Smooth muscle cell of the pulmonary artery (primary cell): ENCODE results near the gene GLIPR1L1. TPM values are rescaled to one million over a fixed set of nuclear protein-coding genes. Genes with fewer than 3 reads are reported as not detected.

Experiments used
- total RNA-seq: library from RNA; depleted of rRNA; stranded (reverse); fragments of >200 nt; gene quantifications from 2 replicates; pipeline ENCODE4 v1.2.3, GENCODE V29; 2014

GLIPR1L1 gene, protein sequence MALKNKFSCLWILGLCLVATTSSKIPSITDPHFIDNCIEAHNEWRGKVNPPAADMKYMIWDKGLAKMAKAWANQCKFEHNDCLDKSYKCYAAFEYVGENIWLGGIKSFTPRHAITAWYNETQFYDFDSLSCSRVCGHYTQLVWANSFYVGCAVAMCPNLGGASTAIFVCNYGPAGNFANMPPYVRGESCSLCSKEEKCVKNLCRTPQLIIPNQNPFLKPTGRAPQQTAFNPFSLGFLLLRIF
- not detected in 2 replicates for total RNA-seq

DNA sequence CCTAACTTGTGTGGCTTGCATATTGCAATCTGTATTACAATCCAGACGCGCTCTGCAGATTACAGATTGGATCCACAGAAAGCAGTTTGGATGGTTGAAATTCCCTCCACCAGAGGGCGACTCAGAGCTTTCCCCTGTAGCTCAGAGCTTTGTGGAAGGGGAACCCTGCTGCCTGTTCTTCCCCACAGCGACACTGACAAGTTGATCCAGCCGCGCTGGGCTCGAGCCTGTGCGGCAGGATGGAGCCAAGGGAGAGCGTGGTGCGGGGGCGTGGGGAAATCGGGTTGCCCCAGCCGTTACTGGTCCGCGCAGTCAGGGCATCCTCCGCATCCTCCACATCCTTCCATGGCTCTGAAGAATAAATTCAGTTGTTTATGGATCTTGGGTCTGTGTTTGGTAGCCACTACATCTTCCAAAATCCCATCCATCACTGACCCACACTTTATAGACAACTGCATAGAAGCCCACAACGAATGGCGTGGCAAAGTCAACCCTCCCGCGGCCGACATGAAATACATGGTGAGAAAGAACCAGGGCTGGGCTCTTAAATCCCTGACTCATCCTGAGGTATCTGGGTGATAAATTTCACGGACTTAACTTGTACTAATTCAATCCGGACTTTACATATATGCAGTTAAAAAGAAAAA, at the start of gene GLIPR1L1:
GLIPR1L1 (plus strand) TSS at position 287 of the 647 bp plus-strand sequence; CDS start at position 346, 59 bp downstream.

DNA sequence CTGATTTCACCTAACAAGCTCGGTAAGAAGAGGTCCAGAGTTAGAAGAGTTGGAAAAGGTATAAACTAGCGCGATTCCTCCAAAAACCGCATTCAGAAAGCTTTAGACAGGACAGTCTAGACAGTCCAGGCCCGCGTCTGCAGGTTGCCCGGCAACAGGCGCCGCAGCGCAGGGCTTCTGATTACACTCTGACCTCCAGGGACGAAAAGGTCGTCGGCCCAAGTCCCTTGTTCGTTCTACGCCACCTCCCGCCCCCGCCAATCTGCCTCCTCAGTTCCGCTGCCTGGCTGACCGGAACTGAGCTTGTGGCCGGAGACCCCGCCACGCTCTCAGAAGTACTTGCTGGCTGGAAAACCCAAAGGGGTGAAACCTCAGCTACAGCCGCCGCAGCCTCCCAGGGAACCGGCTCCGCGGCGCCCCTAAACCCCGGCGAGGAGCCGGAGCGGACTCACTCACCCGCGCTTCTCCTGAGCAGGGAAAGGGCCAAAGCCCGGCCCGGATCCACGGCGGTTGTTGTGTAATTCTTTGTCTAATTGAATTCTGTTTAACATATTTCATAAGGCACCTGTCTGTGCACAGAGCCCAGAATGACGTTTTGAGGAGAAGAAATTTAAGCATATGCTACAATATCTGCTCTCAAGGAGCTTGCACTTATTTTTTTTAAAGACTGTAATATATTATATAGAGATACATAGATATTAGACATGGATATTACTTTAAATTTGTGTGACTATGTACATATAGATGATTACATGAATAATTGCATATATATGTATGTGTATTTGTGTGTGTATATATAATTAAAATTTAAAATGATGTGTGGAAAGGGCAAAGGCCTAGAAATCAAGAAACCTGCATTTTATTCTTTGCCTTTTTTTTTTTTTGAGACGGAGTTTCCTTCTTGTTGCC, 4.3 kb upstream of the GLIPR1L1 start, which contains the start of gene CAPS2:
CAPS2 (minus strand) TSS at position 407 of the 909 bp plus-strand sequence. CDS start 3,826 bp downstream, outside the sequence.

DNA sequence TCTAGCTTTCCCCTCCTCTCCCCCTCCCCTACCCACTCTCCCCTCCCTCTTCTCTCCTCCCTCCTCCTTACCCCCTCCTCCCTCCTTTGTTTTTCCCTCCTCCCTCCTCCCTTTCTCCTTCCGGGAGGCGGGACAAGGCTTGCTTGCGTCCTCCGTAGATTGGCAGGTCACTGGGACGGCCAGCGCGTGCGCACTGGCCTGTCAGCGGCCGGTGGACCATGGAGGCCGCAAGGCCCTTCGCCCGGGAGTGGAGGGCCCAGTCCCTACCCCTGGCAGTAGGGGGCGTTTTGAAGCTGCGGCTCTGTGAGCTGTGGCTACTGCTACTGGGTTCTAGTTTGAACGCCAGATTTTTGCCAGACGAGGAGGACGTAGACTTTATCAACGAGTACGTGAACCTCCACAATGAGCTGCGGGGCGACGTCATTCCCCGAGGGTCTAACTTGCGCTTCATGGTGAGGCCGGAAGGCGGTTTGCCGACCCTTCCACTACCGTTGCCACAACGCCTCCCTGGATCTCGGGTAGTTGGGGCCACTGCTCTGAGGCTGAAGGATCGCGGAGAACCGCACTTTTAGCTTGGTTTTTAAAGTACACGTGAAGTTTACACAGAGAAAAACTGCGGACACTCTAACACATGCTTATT, 56.5 kb downstream of the GLIPR1L1 start, which contains the start of gene GLIPR1L2:
GLIPR1L2 (plus strand) TSS at position 191 of the 640 bp plus-strand sequence; CDS start at position 219, 28 bp downstream.

Other genes with a start within 250 kb of the GLIPR1L1 start
- not detected in 2 replicates for gene KCNC2, start 124.8 kb upstream of the GLIPR1L1 start, total RNA-seq
- gene CAPS2, start 4.3 kb upstream of the GLIPR1L1 start, total RNA-seq = 7.4 and 10.4 TPM in 2 replicates
- 0.46 and 1.7 TPM in 2 replicates for gene GLIPR1L2, start 56.4 kb downstream of the GLIPR1L1 start, total RNA-seq
- 185 and 193 TPM in 2 replicates for gene GLIPR1, start 146.1 kb downstream of the GLIPR1L1 start, total RNA-seq
- gene KRR1, start 176.9 kb downstream of the GLIPR1L1 start, total RNA-seq = 33.5 and 40.3 TPM in 2 replicates